Measurements from ENCODE around the gene KPNB1.

DNA sequence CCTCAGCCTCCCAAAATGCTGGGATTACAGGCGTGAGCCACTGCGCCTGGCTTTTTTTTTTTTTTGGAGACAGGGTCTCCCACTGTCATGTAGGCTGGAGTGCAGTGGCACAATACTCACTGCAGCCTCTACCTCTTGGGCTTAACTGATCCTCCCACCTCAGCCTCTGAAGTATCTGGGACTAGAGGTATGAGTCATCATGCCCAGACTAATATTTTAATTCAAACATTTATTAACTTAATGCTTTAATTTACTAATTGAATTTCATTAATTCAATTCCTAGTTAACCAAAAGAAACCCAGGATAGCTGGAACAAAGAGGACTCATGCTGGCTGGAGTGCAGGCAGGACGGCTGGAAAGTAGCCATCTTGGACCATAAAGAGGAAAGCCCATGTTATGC lies 14.0 kb upstream of the KPNB1 start:
- TF ChIP-seq, protein P1, sequence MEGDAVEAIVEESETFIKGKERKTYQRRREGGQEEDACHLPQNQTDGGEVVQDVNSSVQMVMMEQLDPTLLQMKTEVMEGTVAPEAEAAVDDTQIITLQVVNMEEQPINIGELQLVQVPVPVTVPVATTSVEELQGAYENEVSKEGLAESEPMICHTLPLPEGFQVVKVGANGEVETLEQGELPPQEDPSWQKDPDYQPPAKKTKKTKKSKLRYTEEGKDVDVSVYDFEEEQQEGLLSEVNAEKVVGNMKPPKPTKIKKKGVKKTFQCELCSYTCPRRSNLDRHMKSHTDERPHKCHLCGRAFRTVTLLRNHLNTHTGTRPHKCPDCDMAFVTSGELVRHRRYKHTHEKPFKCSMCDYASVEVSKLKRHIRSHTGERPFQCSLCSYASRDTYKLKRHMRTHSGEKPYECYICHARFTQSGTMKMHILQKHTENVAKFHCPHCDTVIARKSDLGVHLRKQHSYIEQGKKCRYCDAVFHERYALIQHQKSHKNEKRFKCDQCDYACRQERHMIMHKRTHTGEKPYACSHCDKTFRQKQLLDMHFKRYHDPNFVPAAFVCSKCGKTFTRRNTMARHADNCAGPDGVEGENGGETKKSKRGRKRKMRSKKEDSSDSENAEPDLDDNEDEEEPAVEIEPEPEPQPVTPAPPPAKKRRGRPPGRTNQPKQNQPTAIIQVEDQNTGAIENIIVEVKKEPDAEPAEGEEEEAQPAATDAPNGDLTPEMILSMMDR (IDR thresholded peaks at IDR 0.05; ENCODE audit: insufficient read depth, low read length, poor library complexity, severe bottlenecking) = no peak
- no peak for TF ChIP-seq EZH2phosphoT487 (conservative IDR thresholded peaks at IDR 0.05; ENCODE audit: low read length)

All from SU-DHL-6 (cell line).